ENCODE data around the gene ABCB8.

ABCB8 gene

DNA sequence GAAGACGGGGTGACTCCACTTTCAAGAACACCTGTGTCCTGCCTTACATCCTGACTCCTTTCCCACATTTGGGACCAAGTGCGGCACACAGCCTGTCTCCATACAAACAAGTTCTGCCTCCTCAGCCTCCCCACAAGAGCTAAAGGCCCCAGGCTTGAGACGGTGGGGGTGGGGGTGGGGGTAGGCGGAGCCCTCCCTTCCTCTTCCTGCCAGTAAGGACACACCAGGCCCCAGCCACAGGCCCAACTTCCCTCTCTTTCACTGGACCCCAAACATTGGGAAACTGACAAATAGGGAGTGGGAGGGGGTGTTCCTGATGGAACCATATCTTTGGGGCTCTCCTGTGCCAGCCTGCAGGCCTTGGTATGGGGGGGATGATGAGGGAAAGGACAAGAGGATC lies 24.8 kb downstream of the ABCB8 start:
- H3K9me3 ChIP-seq (ENCODE audit: severe bottlenecking): no peaks in the 10 kb centered on the region
- H3K4me1 ChIP-seq (ENCODE audit: insufficient read depth, poor library complexity, severe bottlenecking): no peaks in the 10 kb centered on the region
- H3K27me3 ChIP-seq (ENCODE audit: insufficient read depth, poor library complexity, severe bottlenecking): peaks cover 6% of the 10 kb centered on the region
- ATAC-seq (ENCODE audit: low read depth): no peak
- TF ChIP-seq CTCF (IDR thresholded peaks at IDR 0.05; ENCODE audit: poor library complexity, severe bottlenecking): no peak
- H3K27ac ChIP-seq (ENCODE audit: poor library complexity, severe bottlenecking): no peak overlapping the region
- no peak for DNase-seq (ENCODE audit: low spot score)
- no peak overlapping the region for H3K4me3 ChIP-seq (ENCODE audit: severe bottlenecking)
- H3K36me3 ChIP-seq (ENCODE audit: low read depth): no peaks in the 10 kb centered on the region

DNA sequence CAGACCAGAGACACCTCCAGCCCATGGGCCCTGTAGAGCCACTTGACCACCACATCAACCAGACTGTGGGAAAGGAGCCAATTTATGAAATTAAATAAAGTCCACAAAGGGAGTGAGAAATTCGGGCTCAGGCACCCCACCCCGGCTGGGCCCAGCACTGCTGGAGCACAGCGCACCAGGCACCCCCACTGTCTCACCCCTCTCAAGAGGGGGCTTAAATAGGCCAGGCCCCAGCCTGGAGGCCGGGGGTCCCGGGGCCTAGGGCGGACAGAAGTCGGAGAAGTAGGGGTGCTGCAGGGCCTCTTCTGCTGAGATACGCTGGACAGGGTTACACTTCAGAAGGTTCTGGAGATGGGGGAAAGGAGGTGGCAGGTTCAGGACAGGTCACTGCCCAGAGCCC lies 25.5 kb downstream of the ABCB8 start:
- no peak for DNase-seq (ENCODE audit: low spot score)
- H3K27me3 ChIP-seq (ENCODE audit: insufficient read depth, poor library complexity, severe bottlenecking): peaks cover 6% of the 10 kb centered on the region
- no peak overlapping the region for H3K27ac ChIP-seq (ENCODE audit: poor library complexity, severe bottlenecking)
- no peak for TF ChIP-seq CTCF (IDR thresholded peaks at IDR 0.05; ENCODE audit: poor library complexity, severe bottlenecking)
- no peak for ATAC-seq (ENCODE audit: low read depth)
- no peaks in the 10 kb centered on the region for H3K36me3 ChIP-seq (ENCODE audit: low read depth)
- H3K4me3 ChIP-seq (ENCODE audit: severe bottlenecking): no peak overlapping the region
- peaks cover 3% of the 10 kb centered on the region for H3K4me1 ChIP-seq (ENCODE audit: insufficient read depth, poor library complexity, severe bottlenecking)
- no peaks in the 10 kb centered on the region for H3K9me3 ChIP-seq (ENCODE audit: severe bottlenecking)

DNA sequence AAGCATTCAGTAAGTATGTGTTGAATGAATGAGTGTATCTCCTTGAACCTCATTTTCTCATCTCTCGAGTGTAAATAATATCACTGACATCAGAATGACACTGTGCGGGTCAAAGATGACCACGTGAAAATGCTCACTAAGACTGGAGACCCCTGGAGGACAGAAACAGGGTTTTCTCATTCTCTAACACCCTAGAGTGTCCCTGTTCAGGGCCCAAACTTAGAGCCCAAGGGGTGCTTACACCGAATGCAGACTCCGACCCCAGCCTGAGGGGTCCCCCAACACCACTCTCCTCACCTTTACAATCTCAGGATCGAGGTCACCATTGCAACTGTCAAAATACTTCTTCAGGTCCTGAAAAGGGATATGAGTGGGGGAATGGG lies 28.0 kb downstream of the ABCB8 start:
- Histone ChIP-seq H3K27ac (ENCODE audit: poor library complexity, severe bottlenecking) (no peak overlapping the region), H3K4me3 (ENCODE audit: severe bottlenecking) (no peak overlapping the region), H3K27me3 (ENCODE audit: insufficient read depth, poor library complexity, severe bottlenecking) (no peaks in the 10 kb centered on the region), H3K4me1 (ENCODE audit: insufficient read depth, poor library complexity, severe bottlenecking) (peaks cover 9% of the 10 kb centered on the region), H3K9me3 (ENCODE audit: severe bottlenecking) (no peaks in the 10 kb centered on the region), H3K36me3 (ENCODE audit: low read depth) (no peaks in the 10 kb centered on the region)
- no peak for ATAC-seq (ENCODE audit: low read depth)
- TF ChIP-seq CTCF (IDR thresholded peaks at IDR 0.05; ENCODE audit: poor library complexity, severe bottlenecking): no peak
- DNase-seq (ENCODE audit: low spot score): no peak

- ATAC-seq (ENCODE audit: low read depth) (no peak), DNase-seq (ENCODE audit: low spot score) (no peak)
- Histone ChIP-seq H3K36me3 (ENCODE audit: low read depth) (no peaks in the 10 kb centered on the region), H3K27ac (ENCODE audit: poor library complexity, severe bottlenecking) (no peak overlapping the region), H3K4me1 (ENCODE audit: insufficient read depth, poor library complexity, severe bottlenecking) (peaks cover 15% of the 10 kb centered on the region), H3K27me3 (ENCODE audit: insufficient read depth, poor library complexity, severe bottlenecking) (no peaks in the 10 kb centered on the region), H3K4me3 (ENCODE audit: severe bottlenecking) (peak overlapping the region; percentile 48), H3K9me3 (ENCODE audit: severe bottlenecking) (no peaks in the 10 kb centered on the region)
- TF ChIP-seq CTCF (IDR thresholded peaks at IDR 0.05; ENCODE audit: poor library complexity, severe bottlenecking): no peak
Measured at GRCh38 chr7:151056666-151057505, 28.6 kb downstream of the ABCB8 start.

- Histone ChIP-seq H3K27me3 (ENCODE audit: insufficient read depth, poor library complexity, severe bottlenecking) (no peaks in the 10 kb centered on the region), H3K36me3 (ENCODE audit: low read depth) (no peaks in the 10 kb centered on the region), H3K9me3 (ENCODE audit: severe bottlenecking) (no peaks in the 10 kb centered on the region), H3K4me1 (ENCODE audit: insufficient read depth, poor library complexity, severe bottlenecking) (peaks cover 21% of the 10 kb centered on the region), H3K4me3 (ENCODE audit: severe bottlenecking) (peak within 1 kb of the TSS; percentile 48), H3K27ac (ENCODE audit: poor library complexity, severe bottlenecking) (peak within 1 kb of the TSS; percentile 86)
- DNase-seq (ENCODE audit: low spot score) (no peak), ATAC-seq (ENCODE audit: low read depth) (peak; percentile 9)
- TF ChIP-seq CTCF (IDR thresholded peaks at IDR 0.05; ENCODE audit: poor library complexity, severe bottlenecking): no peak
Measured at GRCh38 chr7:151057506-151057988, 29.3 kb downstream of the ABCB8 start, which contains the start of gene CDK5. Gene CDK5, minus strand, starts transcription at chr7:151057897. Its CDS starts 49 bp downstream, at chr7:151057848.
